AG04450 (cell line): ENCODE results near the gene KHDC1. TPM values are rescaled to one million over a fixed set of nuclear protein-coding genes. Genes with fewer than 3 reads are reported as not detected.
"Not testable (repeated sequence)": the region's sequence is repeated elsewhere in the genome, so short reads cannot be mapped to it uniquely, and the experiment has no call there.

ENCODE experiments used
- CTCF ChIA-PET: fragments of 300-600, 350-600 bp; formaldehyde crosslinking; extraction: SDS; loops from one replicate; lab custom pipeline; 2022; ENCODE audit warnings: antibody characterized with exemption, inconsistent platforms; lab: Charles Lee
- POLR2A ChIA-PET: fragments of 350-600 bp; formaldehyde crosslinking; extraction: SDS; loops from one replicate; lab custom pipeline; 2021; ENCODE audit warnings: antibody characterized with exemption, inconsistent platforms; lab: Yijun Ruan, JAX
- DNase-seq: peaks from one replicate; pipeline ENCODE4 v3.0.0-alpha.2; 2011; ENCODE audit warnings: low read depth, low spot score
- H3K27ac ChIP-seq: one replicate; pipeline ENCODE4 v1.5.1; 2012; ENCODE audit warnings: low read depth, low read length, control low read depth
- H3K27me3 ChIP-seq: one replicate; pipeline ENCODE4 v1.6.0; 2012; ENCODE audit warnings: low read length; ENCODE audit not compliant: control insufficient read depth, insufficient read depth
- H3K4me3 ChIP-seq: 2 replicates; pipeline ENCODE4 v1.5.1; 2011; ENCODE audit warnings: mild to moderate bottlenecking, low read depth, low read length, control low read depth
- H3K9me3 ChIP-seq: 2 replicates; pipeline ENCODE4 v1.5.1; 2012; ENCODE audit warnings: low read length; ENCODE audit not compliant: control insufficient read depth, insufficient read depth
- CTCF ChIP-seq: IDR thresholded peaks from 2 replicates; pipeline ENCODE4 v1.5.1; 2011; ENCODE audit warnings: low read depth, low read length, control low read depth, inconsistent platforms
- polyA plus RNA-seq: library from polyadenylated mRNA; depleted of rRNA; stranded (reverse); fragments of >200 nt; gene quantifications from 2 replicates; pipeline ENCODE4 v1.2.3, GENCODE V29; 2011; rRNA removed
- small RNA-seq: library from RNA; depleted of rRNA; stranded (forward); fragments of <200 nt; gene quantifications from one replicate; pipeline ENCODE3, GENCODE V24; 2012; ENCODE audit warnings: low read depth; ENCODE audit not compliant: insufficient read length

The KHDC1 gene
- polyA plus RNA-seq, 1 experiment = 5.9 TPM

- CTCF ChIA-PET = no interaction called here
These were observed 62.7 kb downstream of the KHDC1 start for GRCh38 chr6:73200247-73200646.

GRCh38 chr6:73194744-73195143 lies 68.3 kb downstream of the KHDC1 start:
- no peak for DNase-seq
- ChIA-PET CTCF (no interaction called here), POLR2A (no interaction called here)
- TF ChIP-seq CTCF = no peak
- no peaks in the 10 kb centered on the region for H3K9me3 ChIP-seq
- H3K4me3 ChIP-seq = no peak overlapping the region
- H3K27me3 ChIP-seq = no peaks in the 10 kb centered on the region
- H3K27ac ChIP-seq = no peak overlapping the region

More at GRCh38 chr6:73200247-73200646, 62.7 kb downstream of the KHDC1 start:
- TF ChIP-seq CTCF = no peak
- H3K4me3 ChIP-seq = no peak overlapping the region
- DNase-seq = no peak
- no peaks in the 10 kb centered on the region for H3K27me3 ChIP-seq
- H3K27ac ChIP-seq = no peak overlapping the region
- POLR2A ChIA-PET = no interaction called here
- H3K9me3 ChIP-seq = no peaks in the 10 kb centered on the region

- H3K4me3 ChIP-seq, POLR2A ChIA-PET, H3K27ac ChIP-seq, DNase-seq, H3K9me3 ChIP-seq, H3K27me3 ChIP-seq: not testable (repeated sequence)
- CTCF ChIA-PET = interaction anchor here (0.7 kb wide), 1 partner anchor 573 kb away, joined by 6 read pairs; no protein-coding TSS in a partner anchor
These were observed 69.7 kb downstream of the KHDC1 start for GRCh38 chr6:73193302-73193701.

Small RNA genes lying within 50 kb of the gene (small RNA-seq; reads per million reads assigned to genes)
- not detected for gene RPSAP41

Other genes starting within 250 kb of the KHDC1 start
- gene KHDC1L, start 37.7 kb downstream of the KHDC1 start, polyA plus RNA-seq = 0.22 and 0.27 TPM in 2 replicates
- gene DPPA5, start 91.1 kb upstream of the KHDC1 start, polyA plus RNA-seq = not detected in 2 replicates
- gene KHDC3L, start 99.5 kb upstream of the KHDC1 start, polyA plus RNA-seq = not detected in 2 replicates
- gene OOEP, start 106.7 kb upstream of the KHDC1 start, polyA plus RNA-seq = not detected in 2 replicates
- gene DDX43, start 131.6 kb upstream of the KHDC1 start, polyA plus RNA-seq = 0.21 and 0.37 TPM in 2 replicates
- 2.0 and 2.1 TPM in 2 replicates for gene CGAS, start 189.1 kb upstream of the KHDC1 start, polyA plus RNA-seq
- gene MTO1, start 198.5 kb upstream of the KHDC1 start, polyA plus RNA-seq = 21.1 and 23.1 TPM in 2 replicates